ENCODE data around the gene TNKS1BP1. TPM values are rescaled to one million over a fixed set of nuclear protein-coding genes. Genes with fewer than 3 reads are reported as not detected.

TNKS1BP1 gene
- total RNA-seq, 1 experiment from 2014 or later, result 218 TPM

- Histone ChIP-seq H3K27ac (peak overlapping the region; percentile 90), H3K4me2 (peak overlapping the region; percentile 83)
- CTCF ChIA-PET, result no interaction called here
Observed at GRCh38 chr11:57276971-57277675, 47.6 kb downstream of the TNKS1BP1 start.

GRCh38 chr11:57276169-57276970 lies 48.4 kb downstream of the TNKS1BP1 start:
- intact Hi-C loops (cut with micrococcal nuclease; ENCODE audit: unreplicated experiment), result no loop called here
- peak in 1 of 2 experiments; percentile 24 for DNase-seq
- Histone ChIP-seq H3K4me2 (0 out of 2 replicates have a peak overlapping the region, but pooled peaks have one; percentile 83), H3K27ac (no peak overlapping the region), H4K20me1 (ENCODE audit: insufficient read depth) (no peaks in the 10 kb centered on the region), H3K9me2 (ENCODE audit: insufficient read depth) (peaks cover 7% of the 10 kb centered on the region; the same call in 1 of the 2 replicates), H3F3A (ENCODE audit: insufficient read depth, low read depth) (peaks cover 18% of the 10 kb centered on the region), H2AFZ (no peak overlapping the region), H3K27me3 (ENCODE audit: insufficient read depth, low read depth) (no peaks in the 10 kb centered on the region), H3K9me3 (ENCODE audit: insufficient read depth, low read depth) (no peaks in the 10 kb centered on the region), H3K79me2 (ENCODE audit: low read depth) (no peaks in the 10 kb centered on the region), H3K4me3 (no peak overlapping the region), H3K4me1 (replicated peaks; ENCODE audit: insufficient read depth) (peaks cover 38% of the 10 kb centered on the region), H3K36me3 (ENCODE audit: low read depth) (no peaks in the 10 kb centered on the region)
- TF ChIP-seq CTCF (conservative IDR thresholded peaks at IDR 0.05) (no peak), EZH2 (IDR thresholded peaks at IDR 0.05; ENCODE audit: low read depth) (no peak)
- ChIA-PET CTCF (no interaction called here), POLR2A (ENCODE audit: unreplicated experiment) (no interaction called here)
- BruUV-seq (replicated peaks), result no TSS peak

More at GRCh38 chr11:57276971-57277675, 47.6 kb downstream of the TNKS1BP1 start:
- POLR2A ChIA-PET (ENCODE audit: unreplicated experiment), result interaction anchor here (0.7 kb wide), 2 partner anchors 37 to 47 kb away, joined by 4 read pairs; no protein-coding TSS in a partner anchor
- peak overlapping the region; percentile 80; the same call in 1 of the 2 replicates for H2AFZ ChIP-seq
- intact Hi-C loops (cut with micrococcal nuclease; ENCODE audit: unreplicated experiment), result loop anchor here (1.0 kb wide), 1 partner anchor 161 kb away; no protein-coding TSS in a partner anchor
- BruUV-seq (replicated peaks), result no TSS peak
- peaks cover 38% of the 10 kb centered on the region for H3K4me1 ChIP-seq (replicated peaks; ENCODE audit: insufficient read depth)
- H3K27me3 ChIP-seq (ENCODE audit: insufficient read depth, low read depth), result no peaks in the 10 kb centered on the region
- H3K36me3 ChIP-seq (ENCODE audit: low read depth), result no peaks in the 10 kb centered on the region
- H3K4me3 ChIP-seq, result peak overlapping the region; percentile 49; the same call in 1 of the 2 replicates
- peak in 1 of 2 experiments; percentile 15 for DNase-seq
- peaks cover 7% of the 10 kb centered on the region; the same call in 1 of the 2 replicates for H3K9me2 ChIP-seq (ENCODE audit: insufficient read depth)
- TF ChIP-seq EZH2 (IDR thresholded peaks at IDR 0.05; ENCODE audit: low read depth) (no peak), CTCF (conservative IDR thresholded peaks at IDR 0.05) (no peak)
- peaks cover 18% of the 10 kb centered on the region for H3F3A ChIP-seq (ENCODE audit: insufficient read depth, low read depth)
- no peaks in the 10 kb centered on the region for H4K20me1 ChIP-seq (ENCODE audit: insufficient read depth)
- H3K9me3 ChIP-seq (ENCODE audit: insufficient read depth, low read depth), result no peaks in the 10 kb centered on the region
- no peaks in the 10 kb centered on the region for H3K79me2 ChIP-seq (ENCODE audit: low read depth)

GRCh38 chr11:57275582-57275981 lies 49.2 kb downstream of the TNKS1BP1 start:
- Histone ChIP-seq H3K27ac (no peak overlapping the region), H3K27me3 (ENCODE audit: insufficient read depth, low read depth) (no peaks in the 10 kb centered on the region), H2AFZ (no peak overlapping the region), H3K4me3 (no peak overlapping the region), H3F3A (ENCODE audit: insufficient read depth, low read depth) (peaks cover 18% of the 10 kb centered on the region), H3K36me3 (ENCODE audit: low read depth) (no peaks in the 10 kb centered on the region), H3K4me1 (replicated peaks; ENCODE audit: insufficient read depth) (peaks cover 38% of the 10 kb centered on the region), H4K20me1 (ENCODE audit: insufficient read depth) (no peaks in the 10 kb centered on the region), H3K9me2 (ENCODE audit: insufficient read depth) (peaks cover 7% of the 10 kb centered on the region; the same call in 1 of the 2 replicates), H3K4me2 (no peak overlapping the region), H3K9me3 (ENCODE audit: insufficient read depth, low read depth) (no peaks in the 10 kb centered on the region), H3K79me2 (ENCODE audit: low read depth) (no peaks in the 10 kb centered on the region)
- TF ChIP-seq EZH2 (IDR thresholded peaks at IDR 0.05; ENCODE audit: low read depth) (no peak), CTCF (conservative IDR thresholded peaks at IDR 0.05) (no peak)
- ChIA-PET POLR2A (ENCODE audit: unreplicated experiment) (no interaction called here), CTCF (interaction anchor here (0.7 kb wide), 1 partner anchor 832 kb away, joined by 5 read pairs; no protein-coding TSS in a partner anchor)
- no TSS peak for BruUV-seq (replicated peaks)
- intact Hi-C loops (cut with micrococcal nuclease; ENCODE audit: unreplicated experiment), result no loop called here
- DNase-seq, result no peak

All from PC-9 (cell line).